ENCODE data around the gene NPAS4. TPM values are rescaled to one million over a fixed set of nuclear protein-coding genes. Genes with fewer than 3 reads are reported as not detected.
"Not testable (repeated sequence)": the region's sequence is repeated elsewhere in the genome, so short reads cannot be mapped to it uniquely, and the experiment has no call there.

The NPAS4 gene
- total RNA-seq, 1 experiment from 2014 or later = 1.6 TPM

GRCh38 chr11:66429983-66430602 lies 9.3 kb downstream of the NPAS4 start:
- Histone ChIP-seq H2AFZ (ENCODE audit: low read length) (no peak overlapping the region), H2BK20ac (ENCODE audit: low read depth, low read length, poor library complexity, severe bottlenecking) (no peak overlapping the region), H2BK120ac (ENCODE audit: low read depth, low read length, poor library complexity, severe bottlenecking) (no peak overlapping the region), H3T11ph (ENCODE audit: low read length) (no peak overlapping the region), H3K23ac (ENCODE audit: insufficient read length, low read depth, low read length) (no peak overlapping the region), H3K9ac (ENCODE audit: extremely low read depth, insufficient read length, low read length) (no peak overlapping the region), H3K4me1 (ENCODE audit: insufficient read depth, low read length) (no peaks in the 10 kb centered on the region), H3K79me2 (ENCODE audit: insufficient read depth, low read length) (no peaks in the 10 kb centered on the region), H3K79me1 (ENCODE audit: insufficient read depth, low read depth, low read length, poor library complexity, severe bottlenecking) (no peaks in the 10 kb centered on the region), H4K91ac (ENCODE audit: insufficient read length, low read depth, low read length) (no peak overlapping the region), H3K4ac (ENCODE audit: low read depth, low read length) (no peak overlapping the region), H3K23me2 (ENCODE audit: insufficient read length, low read depth, low read length, poor library complexity, severe bottlenecking) (no peaks in the 10 kb centered on the region), H3K27me3 (ENCODE audit: insufficient read depth, low read length) (no peaks in the 10 kb centered on the region), H3K18ac (ENCODE audit: insufficient read length, low read depth, low read length) (no peak overlapping the region), H3K27ac (ENCODE audit: insufficient read length, low read depth, low read length) (no peak overlapping the region), H2BK15ac (ENCODE audit: low read depth, low read length) (no peak overlapping the region), H3K56ac (ENCODE audit: insufficient read length, low read depth, low read length) (no peak overlapping the region), H3K9me3 (ENCODE audit: control insufficient read depth, low read depth, low read length) (no peaks in the 10 kb centered on the region), H2BK5ac (ENCODE audit: insufficient read length, low read length) (no peak overlapping the region), H2BK12ac (ENCODE audit: insufficient read length, low read depth, low read length) (no peak overlapping the region), H4K8ac (replicated peaks; ENCODE audit: insufficient read length, low read depth, low read length) (no peak overlapping the region), H3K4me2 (ENCODE audit: insufficient read depth, insufficient read length, low read length) (no peak overlapping the region), H4K20me1 (ENCODE audit: control insufficient read depth, insufficient read depth, insufficient read length) (no peaks in the 10 kb centered on the region), H2AK5ac (ENCODE audit: insufficient read length, low read length) (no peak overlapping the region), H4K5ac (ENCODE audit: insufficient read length, low read depth, low read length) (no peak overlapping the region), H3K14ac (ENCODE audit: insufficient read depth, low read length) (no peak overlapping the region)
- WGBS (ENCODE audit: extremely low coverage, insufficient read length, low lambda C conversion rate) = no CpG with 5 or more reads among the region's 9 CpGs
- H3K36me3 Mint-ChIP-seq (ENCODE audit: insufficient read depth in 1 of 3, low read depth in 3 of 3) = peaks cover 4 to 17% (median 10%) of the 10 kb centered on the region in 3 experiments; a peak in 6 of 7 replicates
- DNase-seq = peak; percentile 77
- no peaks in the 10 kb centered on the region for H3K9me3 Mint-ChIP-seq
- H3K27me3 Mint-ChIP-seq (ENCODE audit: low read depth) = no peaks in the 10 kb centered on the region; the same call in 1 of the 2 replicates
- H3K4me3 Mint-ChIP-seq = no peak overlapping the region
- no peak overlapping the region for H3K27ac Mint-ChIP-seq
- H3K4me1 Mint-ChIP-seq = peaks cover 0 to 3% of the 10 kb centered on the region in 2 experiments; a peak in 1 of 4 replicates
- peak; percentile 91 for TF ChIP-seq CTCF (conservative IDR thresholded peaks at IDR 0.05)

GRCh38 chr11:66431287-66431686 lies 10.5 kb downstream of the NPAS4 start:
- H3K27me3 ChIP-seq (ENCODE audit: insufficient read depth, low read length); H3K4me3 Mint-ChIP-seq; H3K18ac ChIP-seq (ENCODE audit: insufficient read length, low read depth, low read length); H3K9me3 Mint-ChIP-seq; H3K4me1 Mint-ChIP-seq; H4K5ac ChIP-seq (ENCODE audit: insufficient read length, low read depth, low read length); H2AFZ ChIP-seq (ENCODE audit: low read length); H3K4me1 ChIP-seq (ENCODE audit: insufficient read depth, low read length); H2BK20ac ChIP-seq (ENCODE audit: low read depth, low read length, poor library complexity, severe bottlenecking); H3K14ac ChIP-seq (ENCODE audit: insufficient read depth, low read length); H2BK5ac ChIP-seq (ENCODE audit: insufficient read length, low read length); H3K27ac ChIP-seq (ENCODE audit: insufficient read length, low read depth, low read length); H3K23me2 ChIP-seq (ENCODE audit: insufficient read length, low read depth, low read length, poor library complexity, severe bottlenecking); H3K79me1 ChIP-seq (ENCODE audit: insufficient read depth, low read depth, low read length, poor library complexity, severe bottlenecking); DNase-seq; H3K9me3 ChIP-seq (ENCODE audit: control insufficient read depth, low read depth, low read length); H3T11ph ChIP-seq (ENCODE audit: low read length); H2BK15ac ChIP-seq (ENCODE audit: low read depth, low read length); H2AK5ac ChIP-seq (ENCODE audit: insufficient read length, low read length); H4K8ac ChIP-seq (replicated peaks; ENCODE audit: insufficient read length, low read depth, low read length); H3K9ac ChIP-seq (ENCODE audit: extremely low read depth, insufficient read length, low read length); H3K27me3 Mint-ChIP-seq (ENCODE audit: low read depth); H3K56ac ChIP-seq (ENCODE audit: insufficient read length, low read depth, low read length); H2BK12ac ChIP-seq (ENCODE audit: insufficient read length, low read depth, low read length); H4K91ac ChIP-seq (ENCODE audit: insufficient read length, low read depth, low read length); H4K20me1 ChIP-seq (ENCODE audit: control insufficient read depth, insufficient read depth, insufficient read length); H3K4me2 ChIP-seq (ENCODE audit: insufficient read depth, insufficient read length, low read length); H3K23ac ChIP-seq (ENCODE audit: insufficient read length, low read depth, low read length); H3K79me2 ChIP-seq (ENCODE audit: insufficient read depth, low read length); H3K4ac ChIP-seq (ENCODE audit: low read depth, low read length); H2BK120ac ChIP-seq (ENCODE audit: low read depth, low read length, poor library complexity, severe bottlenecking): not testable (repeated sequence)
- Mint-ChIP-seq H3K27ac (peak overlapping the region in 1 of 3 experiments; percentile 1; a peak in 1 of 7 replicates), H3K36me3 (ENCODE audit: insufficient read depth in 1 of 3, low read depth in 3 of 3) (peaks cover 14 to 29% (median 22%) of the 10 kb centered on the region in 3 experiments; a peak in 6 of 7 replicates)
